ENCODE data around the gene CUX1.

- TF ChIP-seq, protein P1, sequence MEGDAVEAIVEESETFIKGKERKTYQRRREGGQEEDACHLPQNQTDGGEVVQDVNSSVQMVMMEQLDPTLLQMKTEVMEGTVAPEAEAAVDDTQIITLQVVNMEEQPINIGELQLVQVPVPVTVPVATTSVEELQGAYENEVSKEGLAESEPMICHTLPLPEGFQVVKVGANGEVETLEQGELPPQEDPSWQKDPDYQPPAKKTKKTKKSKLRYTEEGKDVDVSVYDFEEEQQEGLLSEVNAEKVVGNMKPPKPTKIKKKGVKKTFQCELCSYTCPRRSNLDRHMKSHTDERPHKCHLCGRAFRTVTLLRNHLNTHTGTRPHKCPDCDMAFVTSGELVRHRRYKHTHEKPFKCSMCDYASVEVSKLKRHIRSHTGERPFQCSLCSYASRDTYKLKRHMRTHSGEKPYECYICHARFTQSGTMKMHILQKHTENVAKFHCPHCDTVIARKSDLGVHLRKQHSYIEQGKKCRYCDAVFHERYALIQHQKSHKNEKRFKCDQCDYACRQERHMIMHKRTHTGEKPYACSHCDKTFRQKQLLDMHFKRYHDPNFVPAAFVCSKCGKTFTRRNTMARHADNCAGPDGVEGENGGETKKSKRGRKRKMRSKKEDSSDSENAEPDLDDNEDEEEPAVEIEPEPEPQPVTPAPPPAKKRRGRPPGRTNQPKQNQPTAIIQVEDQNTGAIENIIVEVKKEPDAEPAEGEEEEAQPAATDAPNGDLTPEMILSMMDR (IDR thresholded peaks at IDR 0.05; ENCODE audit: low read length), result no peak
- TF ChIP-seq EZH2 (optimal IDR thresholded peaks at IDR 0.05; ENCODE audit: low read depth, low read length), result no peak
- TF ChIP-seq EZH2phosphoT487 (IDR thresholded peaks at IDR 0.05; ENCODE audit: low read length), result no peak
Observed at GRCh38 chr7:102059524-102059923, 242.1 kb downstream of the CUX1 start.

All from MM.1S (cell line).